ENCODE data around the gene ATP5F1B. TPM values are rescaled to one million over a fixed set of nuclear protein-coding genes. Genes with fewer than 3 reads are reported as not detected.

The ATP5F1B gene
- total and polyA plus RNA-seq, 2 of the 8 experiments (the other 6 are each of a cell fraction or from before 2014, with no cell fraction given) = 900 to 1,522 TPM

DNA sequence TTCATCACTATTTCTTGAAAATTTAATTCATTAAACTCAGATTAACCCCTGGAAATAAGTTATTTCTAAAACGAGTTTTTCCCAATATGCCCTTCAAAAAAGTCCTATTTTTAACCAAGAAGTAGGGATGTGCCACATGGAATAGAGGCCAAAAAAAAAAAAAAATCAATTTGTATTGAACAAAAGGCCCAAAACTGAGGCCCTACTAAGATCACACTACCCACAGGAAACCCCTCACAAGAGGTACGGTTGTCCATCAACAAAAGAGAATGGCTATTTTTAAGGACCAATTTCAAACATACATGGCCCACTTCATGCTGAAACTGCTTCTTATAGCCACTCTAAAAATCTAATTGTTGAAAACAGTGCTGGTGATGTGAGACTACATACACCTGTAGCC, 8.2 kb downstream of the ATP5F1B start:
- no peak overlapping the region for H4K91ac ChIP-seq (replicated peaks; ENCODE audit: insufficient read length, low read length)
- FAIRE-seq (no peak), DNase-seq (ENCODE audit: low read depth in 1 of 2, low spot score in 2 of 2) (no peak)
- H3K27me3 ChIP-seq (replicated peaks in 1 of 4; ENCODE audit: control insufficient read depth in 3 of 4, extremely low read depth in 1 of 4, insufficient read depth in 3 of 4, low read length in 3 of 4) = no peaks in the 10 kb centered on the region
- H3K36me3 ChIP-seq (ENCODE audit: control insufficient read depth in 2 of 4, insufficient read depth in 4 of 4, low read length in 3 of 4) = peaks cover 15 to 51% (median 45%) of the 10 kb centered on the region in 4 experiments
- peaks cover 6 to 29% (median 21%) of the 10 kb centered on the region in 4 experiments for H3K4me1 ChIP-seq (replicated peaks in 1 of 4; ENCODE audit: control insufficient read depth in 3 of 4, insufficient read depth in 4 of 4, low read length in 3 of 4)
- no peak overlapping the region for H3K9ac ChIP-seq (replicated peaks in 1 of 4; ENCODE audit: extremely low read depth in 1 of 4, low read depth in 3 of 4, low read length in 3 of 4)
- H3K23ac ChIP-seq (ENCODE audit: insufficient read length) = no peak overlapping the region
- no peak overlapping the region for H3K14ac ChIP-seq (ENCODE audit: insufficient read length)
- TF ChIP-seq, protein P1, sequence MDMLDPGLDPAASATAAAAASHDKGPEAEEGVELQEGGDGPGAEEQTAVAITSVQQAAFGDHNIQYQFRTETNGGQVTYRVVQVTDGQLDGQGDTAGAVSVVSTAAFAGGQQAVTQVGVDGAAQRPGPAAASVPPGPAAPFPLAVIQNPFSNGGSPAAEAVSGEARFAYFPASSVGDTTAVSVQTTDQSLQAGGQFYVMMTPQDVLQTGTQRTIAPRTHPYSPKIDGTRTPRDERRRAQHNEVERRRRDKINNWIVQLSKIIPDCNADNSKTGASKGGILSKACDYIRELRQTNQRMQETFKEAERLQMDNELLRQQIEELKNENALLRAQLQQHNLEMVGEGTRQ (IDR thresholded peaks at IDR 0.05; ENCODE audit: low read length) = no peak
- TF ChIP-seq CHD2 (IDR thresholded peaks at IDR 0.05; ENCODE audit: low read length) = no peak
- TF ChIP-seq KDM4A (IDR thresholded peaks at IDR 0.05; ENCODE audit: low read depth, low read length, severe bottlenecking) = no peak
- H2AFZ ChIP-seq (ENCODE audit: low read length) = no peak overlapping the region
- no peak overlapping the region for H3K27ac ChIP-seq (ENCODE audit: low read depth, low read length)
- no peak overlapping the region for H3K56ac ChIP-seq (replicated peaks; ENCODE audit: insufficient read length, low read depth, low read length)
- H4K5ac ChIP-seq (ENCODE audit: insufficient read length, low read depth, low read length) = no peak overlapping the region
- peaks cover 16% of the 10 kb centered on the region; the same call in 1 of the 2 replicates for H3K23me2 ChIP-seq (ENCODE audit: low read depth, low read length)
- no peak overlapping the region for H2BK5ac ChIP-seq (ENCODE audit: low read depth, low read length)
- no peak overlapping the region for H2BK20ac ChIP-seq (ENCODE audit: low read length)
- H3K18ac ChIP-seq (ENCODE audit: extremely low read depth, low read length) = no peak overlapping the region
- H3K9me3 ChIP-seq (ENCODE audit: insufficient read depth in 2 of 2, low read depth in 1 of 2, low read length in 1 of 2) = no peaks in the 10 kb centered on the region
- peaks cover 3 to 9% of the 10 kb centered on the region in 2 experiments for H4K20me1 ChIP-seq (replicated peaks in 1 of 2; ENCODE audit: control insufficient read depth in 1 of 2, insufficient read depth in 2 of 2, low read length in 2 of 2)
- H3K4me2 ChIP-seq (ENCODE audit: insufficient read depth in 1 of 2, low read depth in 2 of 2, low read length in 2 of 2) = no peak overlapping the region
- H4K8ac ChIP-seq (ENCODE audit: extremely low read depth, insufficient read depth, low read length) = no peak overlapping the region
- no peaks in the 10 kb centered on the region for H3K79me1 ChIP-seq (ENCODE audit: low read depth, low read length)
- H3K4me3 ChIP-seq (ENCODE audit: extremely low read depth in 1 of 4, insufficient read depth in 2 of 4, low read depth in 3 of 4, low read length in 4 of 4) = no peak overlapping the region
- peaks cover 0 to 10% of the 10 kb centered on the region in 2 experiments; a peak in 3 of 4 replicates for H3K79me2 ChIP-seq (ENCODE audit: control insufficient read depth in 1 of 2, insufficient read depth in 2 of 2, low read length in 2 of 2)
- ChIA-PET POLR2A (ENCODE audit: partially characterized antibody) (interaction anchor here (0.6 to 10.3 kb wide), 9 partner anchors 11 to 116 kb away, joined by 3 to 130 read pairs (median 5); no protein-coding TSS in a partner anchor), CTCF (ENCODE audit: partially characterized antibody) (interaction anchor here (0.6 to 7.4 kb wide), 4 partner anchors 9 to 209 kb away, joined by 3 to 107 read pairs (median 16); no protein-coding TSS in a partner anchor)
- no peak overlapping the region for H2BK120ac ChIP-seq (replicated peaks; ENCODE audit: low read depth, low read length)
- no peak overlapping the region for H3K4ac ChIP-seq (replicated peaks; ENCODE audit: insufficient read length, low read depth, low read length)
- H2BK15ac ChIP-seq (ENCODE audit: low read length) = no peak overlapping the region
- H2AK5ac ChIP-seq (ENCODE audit: low read depth, low read length) = no peak overlapping the region
- H2BK12ac ChIP-seq (ENCODE audit: low read depth, low read length) = no peak overlapping the region
- 79% methylated on average over 2 of the region's 2 CpGs; no CpG with 5 or more reads in 1 of the 2 experiments for WGBS, 2 experiments (ENCODE audit: extremely low coverage in 1 of 2, insufficient coverage in 1 of 2, insufficient read length in 1 of 2, insufficient replicate concordance in 2 of 2, low coverage in 1 of 2, low lambda C conversion rate in 2 of 2, missing lambda C conversion rate in 1 of 2)
